ENCODE results near the gene GPT2.

- TF ChIP-seq CTCF (IDR thresholded peaks at IDR 0.05) = no peak
- no peak for TF ChIP-seq REST (IDR thresholded peaks at IDR 0.05; ENCODE audit: insufficient read depth in 1 of 2, low read depth in 2 of 2, low read length in 1 of 2)
These were observed 41.8 kb upstream of the GPT2 start for GRCh38 chr16:46842192-46842895.
